Fibroblast of peridontal ligament (primary cell): ENCODE measurements around the gene STK25.
A peak's percentile ranks its signal among the peaks of the same experiment; 100 is the strongest.

ENCODE experiments used
- DNase-seq: peaks from one replicate; pipeline ENCODE4 v3.0.0-alpha.2; 2010; ENCODE audit errors: extremely low read depth

The STK25 gene

DNA sequence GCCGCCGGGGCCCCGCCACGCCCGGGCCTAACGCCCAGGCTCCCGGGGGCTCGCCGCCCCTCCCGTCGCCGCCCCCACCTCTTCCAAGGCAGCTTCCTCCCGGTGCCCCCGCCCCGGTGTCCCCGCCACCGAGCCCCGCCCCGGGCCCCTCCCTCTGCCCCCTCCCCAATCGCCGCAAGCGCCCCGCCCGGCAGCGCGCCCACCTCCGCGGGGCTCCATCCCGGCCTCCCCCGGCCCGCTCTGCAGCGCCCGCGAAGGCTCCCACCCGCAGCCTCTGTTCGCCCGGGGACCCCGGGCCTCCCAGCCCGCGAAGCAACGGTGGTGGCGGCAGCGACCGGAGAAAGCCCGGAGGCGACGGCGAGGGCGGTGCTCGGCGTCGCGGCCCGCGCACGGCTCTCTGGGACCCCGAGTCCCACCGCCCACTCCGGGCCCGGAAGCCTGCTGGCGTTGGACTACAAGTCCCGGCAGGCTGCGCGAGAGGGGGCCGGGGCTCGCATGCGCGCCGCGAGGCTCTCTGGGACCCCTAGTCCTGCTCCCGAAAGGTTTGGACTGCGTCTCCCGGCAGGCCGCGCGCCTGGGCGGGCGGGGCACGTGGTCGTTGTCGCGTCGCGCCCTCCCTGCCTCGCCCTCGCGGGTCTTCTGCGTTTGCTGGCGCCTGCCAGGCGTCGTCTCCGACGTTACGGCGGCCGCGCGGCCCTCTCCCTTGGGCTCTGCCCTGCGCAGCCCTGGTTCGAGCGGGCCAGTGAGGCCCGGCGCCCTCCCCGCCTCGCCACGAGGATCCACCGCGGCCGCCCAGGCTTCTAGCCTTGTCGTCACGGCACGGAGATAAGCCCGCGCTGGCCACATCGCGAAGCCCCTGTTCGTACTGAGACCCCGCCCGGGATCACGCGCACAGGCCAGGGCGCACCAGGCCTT is at the start of gene STK25:
Gene STK25 (minus strand): TSS at position 345 of the 915 bp plus-strand sequence. CDS start 549 bp downstream, outside the sequence.
- DNase-seq: peak; percentile 96

DNA sequence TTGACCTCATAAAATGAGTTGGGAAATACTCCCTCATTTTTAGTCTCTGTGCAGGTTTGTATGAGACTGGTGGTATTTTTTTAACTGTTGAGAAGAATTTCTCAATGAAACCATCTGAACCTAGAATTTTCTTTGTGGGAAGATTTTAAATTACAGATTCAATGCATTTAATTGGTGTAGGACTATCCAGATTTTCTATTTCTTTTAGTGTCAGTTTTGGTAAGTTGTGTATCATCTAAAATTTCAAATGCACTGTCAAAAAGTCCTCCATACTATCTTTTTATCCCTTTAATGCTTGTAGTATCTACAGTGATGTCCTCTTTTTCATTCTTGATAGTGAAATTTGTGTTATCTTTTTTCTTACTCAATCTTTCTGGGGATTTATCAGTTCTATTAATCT is 48.4 kb upstream of the STK25 start:
- no peak for DNase-seq

DNA sequence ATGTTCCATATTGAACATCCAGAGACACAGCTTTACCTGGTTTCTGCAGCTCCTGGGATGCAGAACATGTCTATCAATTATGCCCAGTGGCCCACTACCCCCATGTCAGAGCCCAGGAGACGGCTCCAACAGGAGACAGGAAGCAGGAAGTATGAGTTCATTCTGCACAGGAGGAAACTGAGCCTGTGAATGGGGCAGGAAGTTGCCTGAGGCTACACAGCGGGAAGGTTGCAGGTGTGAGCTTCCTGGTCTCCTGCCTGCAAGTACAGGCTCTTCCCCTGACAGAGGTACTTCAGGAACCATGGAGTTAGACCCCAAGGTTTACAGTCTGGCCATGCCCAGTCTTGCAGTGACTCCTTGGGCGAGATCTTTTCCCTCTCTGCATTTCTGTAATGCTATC is 47.3 kb upstream of the STK25 start:
- no peak for DNase-seq

DNA sequence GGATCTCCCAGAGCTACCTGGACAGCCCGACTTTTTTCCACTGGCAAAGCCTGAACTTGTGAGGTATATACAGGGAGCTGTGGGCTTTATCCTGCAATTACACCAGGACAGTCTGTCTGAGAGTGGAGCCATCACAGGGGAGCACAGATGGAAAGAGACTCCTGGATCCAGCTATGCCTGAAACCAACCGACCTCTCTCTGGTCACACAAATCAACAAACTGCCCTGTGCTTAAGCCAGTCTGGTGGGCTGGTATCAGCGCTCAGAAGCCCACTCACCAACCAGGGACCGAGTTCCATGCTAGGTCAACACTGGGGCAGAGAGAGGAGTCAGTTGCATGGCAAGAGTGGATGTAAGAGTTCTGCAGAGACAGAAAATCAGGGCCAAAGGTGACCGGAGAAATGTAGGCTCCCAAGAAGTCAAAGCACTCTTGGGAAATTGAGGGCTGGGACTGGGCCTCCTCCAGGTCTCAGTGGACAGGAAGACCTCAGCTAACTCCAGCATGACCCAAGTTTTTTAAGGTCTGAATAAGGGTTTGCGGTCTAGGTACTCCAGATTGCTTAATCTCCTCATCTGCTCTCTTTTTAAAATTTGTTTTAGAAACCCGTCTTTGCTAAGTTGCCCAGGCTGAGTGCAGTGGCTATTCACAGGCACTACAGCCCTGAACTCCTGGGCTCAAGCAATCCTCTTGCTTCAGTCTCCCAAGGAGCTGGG is 46.4 kb upstream of the STK25 start:
- DNase-seq: no peak

DNA sequence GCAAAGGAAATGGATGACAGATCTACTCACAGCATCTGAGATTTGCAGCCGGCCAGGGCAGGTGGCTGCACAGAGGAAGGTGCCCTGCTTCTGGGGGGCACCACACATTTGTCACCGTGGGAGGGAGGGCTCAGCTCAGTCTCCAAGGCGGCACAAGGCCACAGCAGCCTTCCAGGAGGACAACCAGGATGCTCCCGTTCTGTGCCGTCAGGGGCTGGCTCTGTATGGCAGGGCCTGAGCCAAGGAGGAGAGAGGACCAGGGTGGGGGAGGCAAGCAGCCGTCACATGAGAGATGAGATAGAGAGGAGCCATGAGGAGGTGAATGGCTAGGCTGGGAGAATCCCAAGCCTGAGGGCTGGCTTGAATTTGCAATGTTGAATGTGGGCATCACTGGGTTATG is 45.6 kb upstream of the STK25 start:
- no peak for DNase-seq

DNA sequence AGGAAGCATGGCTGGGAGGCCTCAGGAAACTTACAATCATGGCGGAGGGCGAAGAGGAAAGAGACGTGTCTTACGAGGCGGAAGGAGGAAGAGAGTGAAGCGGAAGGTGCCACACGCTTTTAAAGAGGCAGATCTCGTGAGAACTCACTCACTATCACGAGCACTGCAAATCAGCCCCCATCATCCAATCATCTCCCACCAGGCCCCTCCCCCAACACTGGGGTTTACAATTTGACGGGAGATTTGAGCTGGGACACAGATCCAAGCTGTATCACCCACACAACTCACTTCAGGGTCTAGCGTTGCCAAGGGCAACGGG is 45.1 kb upstream of the STK25 start:
- no peak for DNase-seq

DNA sequence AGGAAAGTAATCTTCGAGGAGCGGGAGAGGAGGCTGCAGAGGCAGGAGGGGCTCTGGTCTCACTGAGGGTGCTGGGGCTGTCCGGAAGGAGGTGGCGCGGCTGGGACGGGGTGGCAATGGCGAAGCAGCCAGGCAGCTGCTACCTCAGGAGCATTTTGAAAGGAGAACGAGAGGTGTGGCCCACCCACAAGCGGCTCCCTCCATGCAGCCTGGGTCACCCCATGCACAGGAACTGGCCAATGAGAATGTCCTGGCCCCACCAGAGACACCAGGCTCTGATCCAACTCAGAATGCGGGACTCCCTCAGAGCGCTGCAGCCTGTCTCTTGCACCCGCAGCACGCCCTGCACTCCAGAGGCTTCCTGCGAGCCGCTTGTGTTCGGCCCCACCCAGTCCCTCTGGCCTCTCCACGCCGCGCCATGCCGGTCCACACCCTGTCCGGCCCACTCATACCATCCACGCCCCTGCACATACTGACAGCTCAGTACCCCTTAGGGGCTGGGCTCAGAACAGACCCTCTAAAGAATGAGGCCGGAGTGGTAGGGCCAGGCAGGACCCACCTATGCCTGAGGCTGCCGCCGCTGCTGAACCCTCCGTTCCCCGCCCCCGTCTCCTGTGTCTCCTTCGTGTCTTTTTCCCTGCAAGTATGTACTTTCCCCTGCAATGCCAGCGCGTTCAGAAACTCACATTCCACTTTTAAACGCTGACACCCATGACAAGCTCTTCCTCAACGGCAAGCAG is 43.8 kb upstream of the STK25 start:
- no peak for DNase-seq

DNA sequence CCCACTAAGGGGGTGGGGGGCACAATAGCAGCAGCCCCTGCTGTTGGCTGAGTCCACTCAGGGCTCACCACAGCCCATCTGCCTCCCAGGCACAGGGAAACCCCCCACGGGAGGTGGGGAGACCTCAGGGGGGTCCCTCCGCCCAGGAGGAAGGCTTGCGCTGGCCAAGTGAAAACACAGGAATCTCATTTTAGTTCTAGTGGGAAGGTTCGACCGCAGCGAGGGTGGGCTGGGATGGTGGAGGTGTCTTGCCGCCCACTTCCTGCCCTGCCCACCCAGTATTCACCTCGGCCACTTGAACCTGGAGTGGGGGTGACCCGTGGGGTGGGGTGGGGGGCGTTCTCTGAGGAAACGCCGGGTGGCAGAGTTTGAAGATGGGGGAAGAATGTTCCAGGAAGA is 43.2 kb upstream of the STK25 start:
- DNase-seq: no peak

DNA sequence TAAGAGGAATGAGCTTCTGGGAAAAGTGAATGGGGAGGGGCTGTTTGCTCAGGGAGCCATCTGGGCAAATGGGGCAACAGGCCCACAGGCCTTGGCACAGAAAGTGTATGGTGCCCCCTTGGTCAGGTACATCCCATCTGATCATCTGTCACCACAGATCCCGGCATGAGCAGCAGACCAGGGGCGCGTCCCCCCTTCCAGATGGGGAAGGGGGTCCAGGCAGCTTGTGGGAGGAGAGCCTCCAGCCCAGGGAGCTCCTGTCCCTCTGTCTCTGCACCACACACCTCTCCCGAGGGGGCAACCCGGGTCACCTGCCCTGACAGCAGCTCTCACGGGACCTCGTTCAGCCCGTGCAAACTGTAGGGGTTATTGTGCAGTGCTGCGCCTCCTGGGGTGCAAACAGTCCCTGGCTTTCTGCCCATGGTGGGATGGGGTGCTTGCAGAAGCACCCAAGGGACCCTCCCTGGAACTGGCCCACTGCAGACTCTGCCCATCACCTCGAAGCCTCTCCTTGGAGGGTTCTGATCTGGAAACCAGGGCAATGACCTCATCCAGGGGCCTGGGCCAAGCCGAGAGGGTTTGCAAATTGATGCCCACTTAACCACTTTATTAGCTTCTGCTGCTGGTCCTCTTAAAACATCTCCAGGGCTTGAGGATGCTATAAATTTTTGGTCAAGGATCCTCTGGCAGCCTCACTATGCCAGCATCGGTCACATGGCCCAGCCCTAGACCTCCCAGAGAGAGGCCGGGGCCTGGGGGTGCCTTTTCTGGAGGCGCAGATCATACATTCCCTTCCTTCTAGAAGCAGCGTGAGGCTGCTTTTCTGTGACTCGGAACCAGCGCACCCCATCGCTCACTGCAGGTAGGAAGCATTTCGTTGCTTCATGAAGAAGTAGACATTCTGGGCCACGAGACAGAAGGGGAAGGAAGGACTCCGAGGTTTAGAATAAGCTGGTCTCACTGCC is 42.5 kb upstream of the STK25 start:
- DNase-seq: no peak

DNA sequence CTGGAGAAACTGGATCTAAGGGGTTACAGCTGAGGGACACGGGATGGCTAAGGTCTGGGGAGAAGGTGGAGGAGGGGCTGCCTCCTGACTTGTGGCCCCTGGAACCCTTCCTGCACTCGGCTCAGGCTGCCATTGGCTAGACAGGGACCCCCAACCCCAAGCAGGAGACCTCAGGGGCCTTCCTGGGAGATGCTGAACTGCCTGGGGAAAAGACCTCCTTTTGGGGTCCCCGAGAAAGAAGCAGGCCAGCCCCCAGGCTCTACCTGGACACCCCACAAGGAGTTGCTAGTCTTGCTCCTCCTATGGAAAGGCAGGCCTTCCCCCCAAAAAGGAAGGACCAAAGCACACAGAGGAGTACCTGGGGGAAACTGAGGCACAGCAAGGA is 40.1 kb upstream of the STK25 start:
- DNase-seq: no peak

DNA sequence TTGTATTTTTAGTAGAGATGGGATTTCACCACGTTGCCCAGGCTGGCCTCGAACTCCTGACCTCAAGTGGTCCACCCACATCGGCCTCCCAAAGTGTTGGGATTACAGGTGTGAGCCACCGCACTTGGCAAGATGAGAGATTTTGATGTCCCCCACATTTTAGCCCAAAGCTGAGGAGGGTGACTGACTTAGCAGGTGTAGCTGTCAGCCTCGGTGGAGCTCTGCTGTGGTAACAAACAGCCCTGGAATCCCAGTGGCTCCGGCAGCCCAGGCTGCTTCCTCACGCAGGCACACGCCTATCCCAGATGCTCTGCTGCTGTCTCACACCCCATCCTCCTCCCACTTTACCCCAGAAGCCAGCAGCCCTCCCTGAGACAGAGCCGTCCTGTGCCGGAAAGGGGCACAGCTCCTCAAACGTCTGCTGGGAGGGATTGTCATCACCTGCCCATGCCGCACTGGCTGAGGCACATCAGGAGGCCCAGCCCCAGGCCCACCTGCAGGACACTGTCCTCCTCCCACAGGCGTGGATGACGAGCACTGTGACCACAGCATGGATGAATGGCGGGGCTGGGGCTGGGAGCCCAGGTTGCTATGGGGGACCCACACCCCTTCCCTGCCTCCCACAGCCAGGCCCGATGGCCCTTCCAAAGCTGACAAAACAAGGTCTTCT is 39.5 kb upstream of the STK25 start:
- no peak for DNase-seq

DNA sequence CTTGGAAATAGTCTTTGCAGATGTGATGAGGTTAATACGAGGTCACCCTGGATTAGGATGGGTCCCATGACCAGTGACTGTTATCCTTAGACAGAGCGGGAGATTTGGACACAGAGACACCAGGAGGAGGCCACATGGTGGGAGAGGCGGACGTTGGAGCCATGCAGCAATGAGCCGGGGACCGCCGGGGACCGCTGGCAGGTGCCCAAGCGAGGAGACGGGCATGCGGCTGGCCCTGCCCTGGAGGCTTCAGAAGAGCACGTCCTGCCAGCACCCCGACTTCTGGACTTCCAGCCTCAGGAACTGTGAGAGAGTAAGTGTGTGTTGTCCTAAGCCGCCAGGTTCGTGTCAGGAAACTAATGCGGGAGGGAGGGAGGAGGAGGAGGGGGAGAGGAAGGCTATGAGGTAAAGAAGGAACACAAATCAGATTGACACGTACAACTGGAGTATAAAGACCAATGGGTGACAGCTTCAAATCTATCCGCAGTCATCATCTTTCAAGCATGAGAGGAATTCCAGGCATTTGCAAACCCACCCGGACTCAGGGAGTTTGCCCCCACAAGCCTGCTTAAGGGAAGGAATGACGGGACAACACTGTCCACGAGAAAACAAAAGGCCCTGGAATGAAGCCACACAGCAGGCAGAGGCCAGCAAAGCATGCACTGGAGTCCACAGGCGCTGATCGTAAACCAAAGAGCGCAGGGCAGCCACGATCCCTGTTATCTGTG is 38.6 kb upstream of the STK25 start:
- DNase-seq: peak; percentile 75

DNA sequence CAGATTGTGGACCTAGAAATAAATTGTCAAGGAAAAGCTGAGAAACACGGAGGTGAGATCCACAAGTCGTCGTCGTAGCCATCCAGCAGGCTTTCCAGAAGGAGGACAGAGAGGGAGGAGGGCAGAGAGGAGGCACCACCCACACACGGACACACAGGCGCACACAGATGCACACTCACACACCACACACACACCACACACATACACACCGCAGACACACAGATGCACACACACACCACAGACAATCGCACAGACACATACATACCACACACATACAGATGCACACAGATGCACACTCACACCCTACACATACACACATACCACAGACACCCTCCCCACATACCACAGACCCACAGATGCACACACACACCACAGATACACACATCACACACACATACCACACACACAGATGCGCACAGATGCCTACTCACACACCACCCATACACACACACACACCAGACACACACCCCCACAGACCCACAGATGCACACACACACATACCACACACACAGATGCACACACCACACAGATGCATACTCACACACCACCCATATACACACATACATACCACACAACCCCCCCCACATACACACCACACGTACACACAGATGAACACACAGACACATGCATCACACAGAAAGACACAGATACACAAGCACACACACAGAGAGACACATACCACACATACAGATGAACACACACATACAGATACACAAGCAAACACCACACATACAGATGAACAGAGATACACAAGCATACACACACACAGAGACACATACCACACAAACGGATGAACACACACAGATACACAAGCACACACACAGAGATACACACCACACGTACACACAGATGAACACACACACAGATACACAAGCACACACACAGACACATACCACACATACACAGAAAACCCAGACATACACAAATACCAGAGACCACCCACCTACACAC is 37.4 kb upstream of the STK25 start:
- no peak for DNase-seq

DNA sequence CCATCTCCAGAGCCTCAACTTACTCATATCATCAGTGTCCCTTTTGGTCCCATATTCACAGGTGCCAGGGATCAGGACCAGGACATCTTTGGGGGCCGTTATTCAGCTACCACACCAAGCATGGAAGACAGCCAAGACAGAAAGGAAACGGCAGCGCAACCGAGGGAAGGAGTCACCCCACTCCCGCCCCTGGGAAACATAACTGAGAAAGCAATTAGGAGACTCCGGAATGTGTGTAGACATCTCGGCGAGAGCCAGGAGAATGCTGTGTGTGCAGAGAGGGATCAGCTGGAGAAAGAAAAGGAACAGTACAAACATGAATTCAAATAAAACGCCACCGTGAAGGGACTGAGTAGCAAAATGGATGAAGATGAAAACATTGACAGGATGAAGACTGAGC is 36.7 kb upstream of the STK25 start:
- peak; percentile 33 for DNase-seq

DNA sequence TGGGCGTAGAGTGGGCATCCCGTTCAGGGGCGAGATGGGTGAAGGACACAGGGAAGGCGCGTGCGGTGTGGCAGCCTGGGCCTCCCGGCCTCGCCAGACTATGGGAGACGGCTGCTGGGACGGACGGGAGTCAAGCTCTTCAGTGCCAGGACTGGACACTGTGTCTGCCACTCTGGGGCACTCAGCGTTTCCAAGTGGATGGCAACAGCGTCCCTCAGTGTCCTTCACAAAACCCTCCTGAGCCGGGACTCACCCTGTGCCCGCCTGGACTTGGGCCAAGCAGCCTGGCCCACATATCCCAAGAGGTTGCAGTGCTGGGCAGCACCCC is 33.9 kb upstream of the STK25 start:
- DNase-seq: no peak

DNA sequence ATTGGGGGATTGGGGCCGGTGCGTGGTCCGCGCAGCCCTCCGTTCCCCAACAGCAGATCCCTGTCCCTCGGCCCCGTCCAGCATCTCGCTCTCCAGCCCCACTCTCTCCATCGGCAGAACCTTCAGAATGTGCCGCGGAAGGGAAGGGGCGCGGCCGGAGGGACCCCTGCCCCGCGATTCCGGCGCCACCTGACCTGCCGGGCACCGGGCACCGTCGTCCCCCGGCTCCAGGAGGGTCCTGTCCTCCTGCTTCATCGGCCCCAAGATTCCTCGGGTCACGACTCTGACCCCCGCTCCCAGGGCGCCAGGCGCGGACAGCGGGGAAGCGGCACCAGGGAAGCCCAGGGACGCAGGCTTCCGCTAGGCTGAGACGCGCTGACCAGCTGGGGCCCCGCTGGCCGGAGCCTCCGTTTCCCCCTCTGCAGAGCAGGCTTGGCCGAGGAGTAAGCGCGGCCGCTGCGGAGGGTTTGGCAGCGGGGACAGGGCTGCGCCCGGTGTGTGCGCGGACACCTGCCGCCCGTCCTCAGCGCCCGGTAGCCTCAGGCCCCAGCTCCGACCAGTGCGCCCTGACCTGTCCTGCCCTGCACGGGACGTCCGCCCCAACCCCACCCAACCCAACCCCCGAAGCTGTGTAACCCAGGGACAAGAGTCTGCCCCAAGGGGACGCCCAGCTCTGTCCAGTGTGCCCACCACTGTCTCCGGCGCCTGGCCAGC is 33.3 kb upstream of the STK25 start:
- DNase-seq: no peak

DNA sequence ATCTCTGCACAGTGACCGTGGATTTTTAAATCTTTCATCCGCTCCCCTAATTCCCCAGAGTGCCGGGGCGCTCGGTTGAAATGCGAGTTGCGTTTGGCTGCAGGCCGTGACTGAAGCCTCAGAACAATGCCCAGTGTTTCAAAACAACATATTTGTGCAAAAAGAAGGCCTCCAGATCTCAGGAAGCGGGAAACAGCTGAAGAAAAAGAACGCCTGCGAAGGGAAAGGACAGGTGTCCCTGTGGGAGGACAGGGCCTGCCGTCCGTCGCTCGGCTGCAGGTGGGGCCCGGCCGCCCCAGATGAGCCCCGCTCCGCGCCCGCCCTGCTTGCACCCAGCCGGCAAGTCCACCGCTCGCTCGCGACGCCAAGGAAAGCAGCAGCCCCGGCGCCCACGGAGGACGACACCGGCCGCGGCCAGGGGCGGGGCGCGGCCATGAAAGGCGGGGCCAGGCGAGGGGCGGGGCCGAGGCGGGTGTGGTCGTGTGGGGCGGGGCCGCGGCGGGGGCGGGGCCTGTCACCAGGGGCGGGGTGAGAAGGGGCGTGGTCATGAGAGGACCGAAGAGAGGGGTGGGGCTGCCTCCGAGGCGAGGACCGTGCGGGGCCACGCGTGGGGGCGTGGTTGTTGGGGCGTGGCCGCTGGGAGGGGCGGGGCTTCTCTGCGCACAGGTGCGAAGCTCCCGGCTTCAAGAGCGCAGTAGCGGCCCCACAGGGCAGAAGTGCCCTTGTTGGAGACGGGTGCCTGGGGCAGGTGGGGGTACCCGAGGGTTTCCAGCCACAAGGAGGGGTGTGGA is 32.6 kb upstream of the STK25 start:
- peak; percentile 28 for DNase-seq

DNA sequence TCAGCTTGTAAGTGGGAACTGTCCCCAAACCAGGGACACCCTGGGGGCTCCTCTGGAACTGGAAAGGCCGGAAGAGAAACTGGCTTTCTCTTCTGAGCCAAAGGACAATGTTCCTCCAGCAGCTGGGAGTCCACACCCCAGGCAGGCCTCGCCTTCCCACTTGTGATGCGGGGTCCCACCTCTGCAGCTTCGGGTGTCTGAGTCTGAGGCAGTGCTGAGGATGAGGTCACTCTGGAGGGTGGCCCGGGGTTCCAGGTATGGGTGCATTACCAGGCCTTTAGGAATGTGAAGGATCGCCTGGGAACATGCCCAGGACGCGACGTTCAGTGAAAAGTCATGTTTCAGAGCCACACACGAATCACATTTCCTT is 32.0 kb upstream of the STK25 start:
- no peak for DNase-seq
